IMR-90 (cell line): Measurements from ENCODE around the gene RGS14. TPM values are rescaled to one million over a fixed set of nuclear protein-coding genes. Genes with fewer than 3 reads are reported as not detected.

Experiments
- ATAC-seq: fragments of 200-7000 bp; cut with Tn5 transposase; 2 replicates; pipeline ENCODE4 v1.9.1; 2020; ENCODE audit warnings: low read depth, mild to moderate bottlenecking, moderate library complexity
- BruUV-seq: library from RNA; stranded (reverse); fragments of 400-500 nt; replicated peaks from 2 replicates; lab custom pipeline; 2021; lab: Mats Ljungman, UMichigan
- CTCF ChIA-PET: fragments of 300-600 bp; formaldehyde crosslinking; extraction: SDS; loops from one replicate; lab custom pipeline; 2021; ENCODE audit warnings: antibody characterized with exemption; lab: Yijun Ruan, JAX
- POLR2A ChIA-PET: fragments of 300-600 bp; sonication (Branson Sonifier 250); formaldehyde crosslinking; loops from one replicate; lab custom pipeline; 2022; ENCODE audit warnings: antibody characterized with exemption; ENCODE audit not compliant: unreplicated experiment; lab: Charles Lee
- DNase-seq: peaks from one replicate; pipeline ENCODE4 v3.0.0; 2013
- H2AFZ ChIP-seq: replicated peaks from 2 replicates; pipeline ENCODE3; 2013; ENCODE audit warnings: low read length, mild to moderate bottlenecking; ENCODE audit not compliant: poor library complexity
- H2AK5ac ChIP-seq: 2 replicates; pipeline ENCODE4 v1.6.1; 2013; ENCODE audit warnings: low read depth, low read length, inconsistent platforms
- H2AK9ac ChIP-seq: replicated peaks from 2 replicates; pipeline ENCODE3; 2013; ENCODE audit warnings: mild to moderate bottlenecking, low read depth, low read length, moderate library complexity; ENCODE audit not compliant: poor library complexity
- H2BK120ac ChIP-seq: 2 replicates; pipeline ENCODE4 v1.6.1; 2013; ENCODE audit warnings: low read depth, low read length, inconsistent platforms
- H2BK15ac ChIP-seq: 3 replicates; pipeline ENCODE4 v1.6.1; 2013; ENCODE audit warnings: low read depth, low read length, inconsistent platforms
- H2BK20ac ChIP-seq: 2 replicates; pipeline ENCODE4 v1.6.1; 2013; ENCODE audit warnings: low read depth, mild to moderate bottlenecking, inconsistent platforms, low read length, moderate library complexity
- H2BK5ac ChIP-seq: 2 replicates; pipeline ENCODE4 v1.6.1; 2013; ENCODE audit warnings: mild to moderate bottlenecking, low read depth, low read length, inconsistent platforms; ENCODE audit not compliant: poor library complexity, severe bottlenecking
- H3K14ac ChIP-seq: replicated peaks from 2 replicates; pipeline ENCODE4 v1.6.1; 2013; ENCODE audit warnings: low read depth, low read length, inconsistent platforms
- H3K18ac ChIP-seq: 2 replicates; pipeline ENCODE4 v1.6.1; 2013; ENCODE audit warnings: low read depth, low read length, control low read depth
- H3K23ac ChIP-seq: 2 replicates; pipeline ENCODE4 v1.6.1; 2013; ENCODE audit warnings: low read depth, low read length, inconsistent platforms
- H3K27ac ChIP-seq: 2 replicates; pipeline ENCODE4 v1.5.1; 2013; ENCODE audit warnings: mild to moderate bottlenecking, control low read depth, low read length; ENCODE audit not compliant: insufficient read depth
- H3K27me3 ChIP-seq: 2 replicates; pipeline ENCODE4 v1.6.1; 2013; ENCODE audit warnings: low read length; ENCODE audit not compliant: control insufficient read depth, insufficient read depth
- H3K36me3 ChIP-seq: 2 replicates; pipeline ENCODE4 v1.6.1; 2013; ENCODE audit warnings: low read length, mixed read lengths; ENCODE audit not compliant: control insufficient read depth, insufficient read depth
- H3K4ac ChIP-seq: 2 replicates; pipeline ENCODE4 v1.6.1; 2013; ENCODE audit warnings: low read depth, low read length, inconsistent platforms
- H3K4me1 ChIP-seq: 2 replicates; pipeline ENCODE4 v1.6.1; 2013; ENCODE audit warnings: low read length, mixed read lengths; ENCODE audit not compliant: control insufficient read depth, insufficient read depth
- H3K4me2 ChIP-seq: 2 replicates; pipeline ENCODE4 v1.6.1; 2013; ENCODE audit warnings: low read depth, mild to moderate bottlenecking, control low read depth, low read length, moderate library complexity
- H3K4me3 ChIP-seq: 2 replicates; pipeline ENCODE4 v1.5.1; 2013; ENCODE audit warnings: low read depth, mild to moderate bottlenecking, control low read depth, low read length, moderate library complexity; ENCODE audit not compliant: insufficient read depth
- H3K56ac ChIP-seq: 2 replicates; pipeline ENCODE4 v1.6.1; 2013; ENCODE audit warnings: low read length, inconsistent platforms; ENCODE audit not compliant: insufficient read depth; ENCODE audit errors: extremely low read depth
- H3K79me1 ChIP-seq, 2 experiments: 2 replicates each; pipeline ENCODE4 v1.6.1; 2013; ENCODE audit warnings: low read length in 2 of 2, inconsistent platforms in 1 of 2, low read depth in 1 of 2
- H3K9ac ChIP-seq: 2 replicates; pipeline ENCODE4 v1.6.1; 2013; ENCODE audit warnings: low read depth, low read length, control low read depth
- H3K9me1 ChIP-seq: 2 replicates; pipeline ENCODE4 v1.6.1; 2013; ENCODE audit warnings: low read length, inconsistent platforms; ENCODE audit not compliant: insufficient read depth
- H3K9me3 ChIP-seq: 2 replicates; pipeline ENCODE4 v1.6.1; 2013; ENCODE audit warnings: low read length; ENCODE audit not compliant: control insufficient read depth, insufficient read depth
- H4K20me1 ChIP-seq: 2 replicates; pipeline ENCODE4 v1.6.1; 2013; ENCODE audit warnings: low read length, inconsistent platforms; ENCODE audit not compliant: insufficient read depth
- H4K5ac ChIP-seq: 2 replicates; pipeline ENCODE4 v1.6.1; 2013; ENCODE audit warnings: mild to moderate bottlenecking, low read depth, low read length, control low read depth
- H4K8ac ChIP-seq, 2 experiments: 2 replicates each; pipeline ENCODE4 v1.6.1; 2013; ENCODE audit warnings: low read depth in 2 of 2, low read length in 2 of 2, control low read depth in 1 of 2, inconsistent platforms in 1 of 2
- H4K91ac ChIP-seq: 2 replicates; pipeline ENCODE4 v1.6.1; 2013; ENCODE audit warnings: low read depth, low read length, inconsistent platforms; ENCODE audit not compliant: insufficient read depth
- BHLHE40 ChIP-seq: fragments of 150-350 bp; IDR thresholded peaks from 2 replicates; pipeline ENCODE4 v1.6.1; 2016; ENCODE audit warnings: mild to moderate bottlenecking, low read depth, low read length
- CEBPB ChIP-seq: IDR thresholded peaks from 2 replicates; pipeline ENCODE4 v1.6.1; 2012; ENCODE audit warnings: low read depth, low read length, improper control_type of control experiment
- CHD1 ChIP-seq: IDR thresholded peaks from 2 replicates; pipeline ENCODE4 v1.6.1; 2012; ENCODE audit warnings: low read depth, low read length, improper control_type of control experiment
- FOS ChIP-seq: fragments of 150-350 bp; IDR thresholded peaks from 2 replicates; pipeline ENCODE4 v1.6.1; 2016; ENCODE audit warnings: low read depth, low read length
- MAFK ChIP-seq: IDR thresholded peaks from 2 replicates; pipeline ENCODE4 v1.6.1; 2012; ENCODE audit warnings: low read depth, low read length, improper control_type of control experiment
- MAZ ChIP-seq: IDR thresholded peaks from 2 replicates; pipeline ENCODE4 v1.6.1; 2012; ENCODE audit warnings: low read depth, mild to moderate bottlenecking, low read length, improper control_type of control experiment, moderate library complexity, borderline replicate concordance
- NFE2L2 ChIP-seq: fragments of 150-350 bp; IDR thresholded peaks from 2 replicates; pipeline ENCODE4 v1.6.1; 2016; ENCODE audit warnings: low read depth, mild to moderate bottlenecking, low read length
- POLR2A ChIP-seq: IDR thresholded peaks from 2 replicates; pipeline ENCODE4 v1.6.1; 2012; ENCODE audit warnings: mild to moderate bottlenecking, low read depth, low read length
- RAD21 ChIP-seq: IDR thresholded peaks from 2 replicates; pipeline ENCODE4 v1.6.1; 2012; ENCODE audit warnings: low read length, improper control_type of control experiment
- RCOR1 ChIP-seq: IDR thresholded peaks from 2 replicates; pipeline ENCODE4 v1.6.1; 2012; ENCODE audit warnings: mild to moderate bottlenecking, low read length, improper control_type of control experiment; ENCODE audit not compliant: insufficient replicate concordance
- RFX5 ChIP-seq: IDR thresholded peaks from 2 replicates; pipeline ENCODE4 v1.8.0; 2012; ENCODE audit warnings: low read depth, mild to moderate bottlenecking, low read length, moderate library complexity
- SMC3 ChIP-seq: fragments of 150-350 bp; IDR thresholded peaks from 2 replicates; pipeline ENCODE4 v1.6.1; 2016; ENCODE audit warnings: low read depth, mild to moderate bottlenecking, antibody characterized with exemption, low read length, moderate library complexity
- USF2 ChIP-seq: fragments of 150-350 bp; IDR thresholded peaks from 2 replicates; pipeline ENCODE4 v1.6.1; 2017; ENCODE audit warnings: mild to moderate bottlenecking, antibody characterized with exemption, low read length, low read depth
- WGBS, 2 experiments: methylation state at CpG; one replicate each; pipeline versions ENCODE4 v1.1.5 to v1.1.7; 2013; ENCODE audit warnings: missing lambda C conversion rate in 2 of 2; ENCODE audit not compliant: insufficient read length in 1 of 2; ENCODE audit errors: extremely low coverage in 2 of 2; 5-methylcytosine and 5-hydroxymethylcytosine counted together
- dilution Hi-C: fragments of 300-500 bp; cut with HindIII; formaldehyde crosslinking; loops from one replicate; pipeline ENCODE4 v1.14.3; 2018; ENCODE audit warnings: low sequenced_read_pairs; ENCODE audit not compliant: unreplicated experiment
- in situ Hi-C: fragments of 300-500 bp; cut with MboI; formaldehyde crosslinking; loops from 3 replicates; pipeline ENCODE4 v1.14.3; 2019; ENCODE audit warnings: low sequenced_read_pairs, inconsistent platforms, mixed read lengths
- intact Hi-C: fragments of 100-400 bp; cut with micrococcal nuclease; formaldehyde crosslinking; loops from 2 replicates; pipeline ENCODE4 v1.10.0; 2022
- polyA plus RNA-seq, 3 experiments: library from polyadenylated mRNA; depleted of rRNA; stranded (reverse); fragments of >200 nt; gene quantifications; 2 replicates each; pipeline ENCODE4 v1.2.3, GENCODE V29; 2012; ENCODE audit warnings: low replicate concordance in 1 of 3
- total RNA-seq: library from RNA; depleted of rRNA; stranded (reverse); fragments of >200 nt; gene quantifications from 2 replicates; pipeline ENCODE4 v1.2.3, GENCODE V29; 2012
- TF ChIP-seq, protein P1 (sequence below): fragments of 150-350 bp; IDR thresholded peaks from 2 replicates; pipeline ENCODE4 v1.6.1; 2016; ENCODE audit warnings: low read depth, mild to moderate bottlenecking, low read length, moderate library complexity, borderline replicate concordance

Gene RGS14
- total and polyA plus RNA-seq, 2 of the 4 experiments (the other 2 are of a cell fraction), result 1.1 to 6.5 TPM

DNA sequence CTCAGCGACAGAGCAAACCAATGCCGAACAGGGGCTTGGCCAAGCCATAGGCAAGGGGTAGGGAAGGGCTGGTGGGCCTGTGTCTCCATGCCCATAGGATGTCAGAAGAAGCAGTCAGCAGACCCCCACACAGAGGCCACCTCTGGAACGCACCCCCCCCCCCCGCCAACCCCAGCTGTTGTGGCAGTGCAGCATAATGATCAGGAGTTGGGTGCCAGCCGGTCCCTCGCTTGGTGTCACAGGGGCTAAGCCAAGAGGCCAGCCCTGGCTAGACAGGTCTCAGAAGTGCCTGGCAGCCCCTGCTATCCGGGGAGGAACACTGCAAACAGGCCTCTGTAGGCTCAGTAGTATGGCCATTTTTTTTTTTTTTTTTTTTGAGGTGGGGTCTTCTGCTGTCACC lies 42.3 kb upstream of the RGS14 start (continued):
- no peak for TF ChIP-seq MAZ
- no peak for TF ChIP-seq CHD1
- no peak for TF ChIP-seq NFE2L2
- TF ChIP-seq SMC3, result no peak
- TF ChIP-seq RAD21, result no peak
- no peak for TF ChIP-seq BHLHE40
- TF ChIP-seq POLR2A, result no peak

- Histone ChIP-seq H2BK5ac (no peak overlapping the region), H3K56ac (no peak overlapping the region), H3K9me3 (no peaks in the 10 kb centered on the region), H3K9ac (no peak overlapping the region), H3K27ac (no peak overlapping the region), H2AK5ac (no peak overlapping the region), H3K4ac (no peak overlapping the region), H2AFZ (no peak overlapping the region), H3K79me1 (peaks cover 4 to 25% of the 10 kb centered on the region in 2 experiments; a peak in 3 of 4 replicates), H3K18ac (no peak overlapping the region), H2BK20ac (no peak overlapping the region), H3K36me3 (no peaks in the 10 kb centered on the region), H3K4me2 (no peak overlapping the region), H2BK120ac (no peak overlapping the region), H3K23ac (no peak overlapping the region), H2AK9ac (no peak overlapping the region), H3K4me1 (peaks cover 4% of the 10 kb centered on the region; the same call in 1 of the 2 replicates), H4K5ac (no peak overlapping the region), H3K4me3 (no peak overlapping the region), H3K9me1 (peaks cover 6% of the 10 kb centered on the region; the same call in 1 of the 2 replicates), H3K27me3 (no peaks in the 10 kb centered on the region), H4K8ac (no peak overlapping the region), H4K20me1 (peaks cover 22% of the 10 kb centered on the region), H4K91ac (no peak overlapping the region), H2BK15ac (no peak overlapping the region), H3K14ac (no peak overlapping the region)
- BruUV-seq, result no TSS peak
- POLR2A ChIA-PET, result no interaction called here
- intact Hi-C loops (no loop called here), dilution Hi-C loops (no loop called here), in situ Hi-C loops (no loop called here)
- CTCF ChIA-PET, result interaction anchor here (0.6 kb wide), 1 partner anchor 202 kb away, joined by 4 read pairs; no protein-coding TSS in a partner anchor
- no CpG with 5 or more reads among the region's 3 CpGs for WGBS, 2 experiments
- DNase-seq (no peak), ATAC-seq (no peak)
- TF ChIP-seq RCOR1 (no peak), SMC3 (no peak), NFE2L2 (no peak), USF2 (no peak), CEBPB (no peak), RAD21 (no peak), POLR2A (no peak), MAZ (no peak), CHD1 (no peak), MAFK (no peak), BHLHE40 (no peak), FOS (no peak), RFX5 (no peak)
- TF ChIP-seq, protein P1, sequence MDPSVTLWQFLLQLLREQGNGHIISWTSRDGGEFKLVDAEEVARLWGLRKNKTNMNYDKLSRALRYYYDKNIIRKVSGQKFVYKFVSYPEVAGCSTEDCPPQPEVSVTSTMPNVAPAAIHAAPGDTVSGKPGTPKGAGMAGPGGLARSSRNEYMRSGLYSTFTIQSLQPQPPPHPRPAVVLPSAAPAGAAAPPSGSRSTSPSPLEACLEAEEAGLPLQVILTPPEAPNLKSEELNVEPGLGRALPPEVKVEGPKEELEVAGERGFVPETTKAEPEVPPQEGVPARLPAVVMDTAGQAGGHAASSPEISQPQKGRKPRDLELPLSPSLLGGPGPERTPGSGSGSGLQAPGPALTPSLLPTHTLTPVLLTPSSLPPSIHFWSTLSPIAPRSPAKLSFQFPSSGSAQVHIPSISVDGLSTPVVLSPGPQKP, result no peak
These were observed 41.7 kb upstream of the RGS14 start for GRCh38 chr5:177316005-177316404.
